ENCODE measurements around the gene S100PBP.

GRCh38 chr1:32890516-32891240 lies 73.2 kb downstream of the S100PBP start:
- no peak for TF ChIP-seq EZH2 (IDR thresholded peaks at IDR 0.05; ENCODE audit: borderline replicate concordance, low read depth, low read length, poor library complexity, severe bottlenecking)
- TF ChIP-seq, protein P1, sequence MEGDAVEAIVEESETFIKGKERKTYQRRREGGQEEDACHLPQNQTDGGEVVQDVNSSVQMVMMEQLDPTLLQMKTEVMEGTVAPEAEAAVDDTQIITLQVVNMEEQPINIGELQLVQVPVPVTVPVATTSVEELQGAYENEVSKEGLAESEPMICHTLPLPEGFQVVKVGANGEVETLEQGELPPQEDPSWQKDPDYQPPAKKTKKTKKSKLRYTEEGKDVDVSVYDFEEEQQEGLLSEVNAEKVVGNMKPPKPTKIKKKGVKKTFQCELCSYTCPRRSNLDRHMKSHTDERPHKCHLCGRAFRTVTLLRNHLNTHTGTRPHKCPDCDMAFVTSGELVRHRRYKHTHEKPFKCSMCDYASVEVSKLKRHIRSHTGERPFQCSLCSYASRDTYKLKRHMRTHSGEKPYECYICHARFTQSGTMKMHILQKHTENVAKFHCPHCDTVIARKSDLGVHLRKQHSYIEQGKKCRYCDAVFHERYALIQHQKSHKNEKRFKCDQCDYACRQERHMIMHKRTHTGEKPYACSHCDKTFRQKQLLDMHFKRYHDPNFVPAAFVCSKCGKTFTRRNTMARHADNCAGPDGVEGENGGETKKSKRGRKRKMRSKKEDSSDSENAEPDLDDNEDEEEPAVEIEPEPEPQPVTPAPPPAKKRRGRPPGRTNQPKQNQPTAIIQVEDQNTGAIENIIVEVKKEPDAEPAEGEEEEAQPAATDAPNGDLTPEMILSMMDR (conservative IDR thresholded peaks at IDR 0.05; ENCODE audit: low read depth, low read length) = no peak
